Measurements from ENCODE around the gene MGAT5B. TPM values are rescaled to one million over a fixed set of nuclear protein-coding genes. Genes with fewer than 3 reads are reported as not detected.

The MGAT5B gene
- total and polyA plus RNA-seq, 2 donors from 2014 or later, result 0.56 to 2.3 TPM

DNA sequence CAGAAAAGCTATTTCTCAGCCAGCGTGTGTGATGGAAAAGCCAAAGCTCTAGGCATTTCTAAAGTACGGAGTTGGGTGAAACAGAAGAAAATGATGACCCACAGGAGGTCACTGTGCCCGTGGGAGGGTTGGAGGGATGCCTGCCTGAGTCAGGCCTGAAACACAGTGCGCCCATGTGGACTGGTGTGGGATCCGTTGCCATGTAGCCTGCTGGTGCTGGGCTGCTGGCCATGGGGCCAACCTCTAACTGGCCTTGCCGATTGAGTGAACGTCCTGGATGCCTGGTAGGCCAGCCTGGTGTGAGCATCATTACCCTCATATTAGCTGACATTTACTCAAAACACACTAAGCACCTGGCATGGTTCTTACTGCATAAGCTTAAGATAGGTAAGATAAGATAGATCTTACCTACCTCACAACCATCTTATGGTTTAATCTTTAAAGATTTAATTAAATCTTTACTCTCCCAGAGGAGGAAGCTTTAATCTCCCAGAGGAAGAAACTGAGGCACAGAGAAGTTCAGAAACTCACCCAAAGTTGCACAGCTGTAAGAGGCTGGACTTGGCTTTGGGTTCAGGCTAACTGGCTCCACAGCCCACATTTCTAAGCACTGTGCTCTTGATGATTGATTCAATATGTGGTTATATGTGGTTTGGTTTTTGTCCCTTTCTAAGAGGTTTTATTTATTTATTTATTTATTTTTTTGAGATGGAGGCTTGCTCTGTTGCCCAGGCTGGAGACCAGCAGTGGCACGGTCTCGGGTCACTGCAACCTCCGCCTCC lies 15.7 kb downstream of the MGAT5B start:
- no peak for DNase-seq
- TF ChIP-seq, protein P1, sequence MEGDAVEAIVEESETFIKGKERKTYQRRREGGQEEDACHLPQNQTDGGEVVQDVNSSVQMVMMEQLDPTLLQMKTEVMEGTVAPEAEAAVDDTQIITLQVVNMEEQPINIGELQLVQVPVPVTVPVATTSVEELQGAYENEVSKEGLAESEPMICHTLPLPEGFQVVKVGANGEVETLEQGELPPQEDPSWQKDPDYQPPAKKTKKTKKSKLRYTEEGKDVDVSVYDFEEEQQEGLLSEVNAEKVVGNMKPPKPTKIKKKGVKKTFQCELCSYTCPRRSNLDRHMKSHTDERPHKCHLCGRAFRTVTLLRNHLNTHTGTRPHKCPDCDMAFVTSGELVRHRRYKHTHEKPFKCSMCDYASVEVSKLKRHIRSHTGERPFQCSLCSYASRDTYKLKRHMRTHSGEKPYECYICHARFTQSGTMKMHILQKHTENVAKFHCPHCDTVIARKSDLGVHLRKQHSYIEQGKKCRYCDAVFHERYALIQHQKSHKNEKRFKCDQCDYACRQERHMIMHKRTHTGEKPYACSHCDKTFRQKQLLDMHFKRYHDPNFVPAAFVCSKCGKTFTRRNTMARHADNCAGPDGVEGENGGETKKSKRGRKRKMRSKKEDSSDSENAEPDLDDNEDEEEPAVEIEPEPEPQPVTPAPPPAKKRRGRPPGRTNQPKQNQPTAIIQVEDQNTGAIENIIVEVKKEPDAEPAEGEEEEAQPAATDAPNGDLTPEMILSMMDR (IDR thresholded peaks at IDR 0.05; ENCODE audit: borderline replicate concordance, extremely low read depth, insufficient read depth), result no peak
- Histone ChIP-seq H3K9me3 (ENCODE audit: control insufficient read depth in 2 of 3, insufficient read depth in 1 of 3, low read length in 3 of 3) (no peaks in the 10 kb centered on the region), H3K27me3 (ENCODE audit: control insufficient read depth, insufficient read depth, low read length) (no peaks in the 10 kb centered on the region), H3K36me3 (ENCODE audit: control insufficient read depth in 2 of 3, insufficient read depth in 3 of 3, low read length in 3 of 3) (no peaks in the 10 kb centered on the region), H3K9ac (ENCODE audit: low read length in 3 of 3) (no peak overlapping the region), H3K4me3 (ENCODE audit: low read length in 3 of 3) (no peak overlapping the region), H3K4me1 (ENCODE audit: control insufficient read depth in 2 of 3, insufficient read depth in 2 of 3, low read depth in 1 of 3, low read length in 3 of 3) (no peaks in the 10 kb centered on the region), H3K27ac (ENCODE audit: low read depth in 2 of 2, low read length in 2 of 2) (no peak overlapping the region)
- intact Hi-C loops (cut with DNase I), result no loop called here
- FAIRE-seq, result no peak

DNA sequence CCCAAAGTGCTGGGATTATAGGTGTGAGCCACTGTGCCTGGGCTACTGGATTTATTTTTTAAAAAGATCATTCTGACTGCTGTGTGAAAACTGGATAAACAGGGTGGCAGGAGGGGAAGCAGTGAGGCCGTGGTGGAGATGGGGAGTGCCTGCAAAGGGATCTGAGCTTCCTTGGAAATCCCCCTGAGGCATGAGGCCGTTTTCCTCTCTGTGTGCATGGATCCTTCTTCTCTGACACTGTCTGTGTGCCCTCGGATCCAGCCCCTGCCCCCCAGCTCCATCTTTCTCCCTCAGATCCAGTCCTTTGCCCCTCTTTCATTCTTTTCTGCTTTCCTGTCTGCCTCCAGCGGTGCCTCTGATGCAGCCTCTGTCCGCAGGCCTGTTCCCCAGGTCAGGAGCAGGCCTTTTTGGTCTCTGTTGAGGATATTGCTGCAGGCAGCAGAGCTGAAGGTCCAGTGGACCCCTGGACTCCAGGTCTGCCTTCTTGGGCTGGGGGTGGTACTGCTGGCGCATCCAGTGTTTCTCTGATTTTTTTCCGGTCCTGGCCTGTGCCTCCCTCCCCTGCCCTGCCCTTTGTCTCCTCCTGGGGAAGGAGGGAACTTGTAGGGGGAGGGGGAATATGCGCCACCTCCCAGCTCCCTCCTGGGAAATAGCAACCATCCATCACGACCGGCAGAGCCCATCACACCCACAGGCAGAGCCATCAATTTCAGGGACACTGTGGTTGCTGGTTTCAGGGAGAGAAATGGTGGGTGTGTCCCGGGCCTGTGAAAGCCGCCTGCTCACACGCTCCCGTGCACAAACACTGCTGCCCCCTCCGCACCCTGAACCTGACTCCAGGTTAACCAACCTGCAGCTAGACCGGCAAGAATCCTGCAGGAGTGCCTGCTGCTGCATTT lies 17.0 kb downstream of the MGAT5B start:
- Histone ChIP-seq H3K4me1 (ENCODE audit: control insufficient read depth in 2 of 3, insufficient read depth in 2 of 3, low read depth in 1 of 3, low read length in 3 of 3) (no peaks in the 10 kb centered on the region), H3K9me3 (ENCODE audit: control insufficient read depth in 2 of 3, insufficient read depth in 1 of 3, low read length in 3 of 3) (no peaks in the 10 kb centered on the region), H3K27me3 (ENCODE audit: control insufficient read depth, insufficient read depth, low read length) (no peaks in the 10 kb centered on the region), H3K36me3 (ENCODE audit: control insufficient read depth in 2 of 3, insufficient read depth in 3 of 3, low read length in 3 of 3) (no peaks in the 10 kb centered on the region), H3K9ac (ENCODE audit: low read length in 3 of 3) (no peak overlapping the region), H3K27ac (ENCODE audit: low read depth in 2 of 2, low read length in 2 of 2) (no peak overlapping the region), H3K4me3 (ENCODE audit: low read length in 3 of 3) (no peak overlapping the region)
- FAIRE-seq, result no peak
- intact Hi-C loops (cut with DNase I), result no loop called here
- TF ChIP-seq, protein P1 (IDR thresholded peaks at IDR 0.05; ENCODE audit: borderline replicate concordance, extremely low read depth, insufficient read depth), result no peak
- peak in 4 of 5 donors; percentile 73 to 80 (median 77) for DNase-seq

DNA sequence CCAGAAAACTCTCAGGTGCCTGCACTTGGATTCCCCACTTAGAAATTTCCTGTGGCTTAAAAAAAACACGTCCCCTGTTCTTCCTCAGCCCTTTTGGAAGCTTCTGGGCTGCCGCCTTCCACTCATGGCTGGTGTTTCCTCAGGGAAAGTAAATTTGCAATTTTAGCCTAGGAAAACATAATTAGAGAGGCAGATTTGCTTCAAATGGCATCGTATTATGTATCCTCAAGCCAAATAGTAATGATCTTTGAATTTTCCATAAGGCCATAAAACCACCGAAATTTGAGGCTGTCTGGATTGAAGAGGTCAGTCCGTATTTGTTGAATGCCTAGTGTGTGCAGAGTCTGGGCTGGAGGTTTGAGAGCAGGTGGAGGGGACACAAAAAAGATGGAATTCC lies 17.7 kb downstream of the MGAT5B start:
- TF ChIP-seq, protein P1 (IDR thresholded peaks at IDR 0.05; ENCODE audit: borderline replicate concordance, extremely low read depth, insufficient read depth), result no peak
- no peaks in the 10 kb centered on the region for H3K4me1 ChIP-seq (ENCODE audit: control insufficient read depth in 2 of 3, insufficient read depth in 2 of 3, low read depth in 1 of 3, low read length in 3 of 3)
- FAIRE-seq (no peak), DNase-seq (no peak)
- H3K27me3 ChIP-seq (ENCODE audit: control insufficient read depth, insufficient read depth, low read length), result no peaks in the 10 kb centered on the region
- H3K36me3 ChIP-seq (ENCODE audit: control insufficient read depth in 2 of 3, insufficient read depth in 3 of 3, low read length in 3 of 3), result no peaks in the 10 kb centered on the region
- H3K4me3 ChIP-seq (ENCODE audit: low read length in 3 of 3), result no peak overlapping the region
- H3K9me3 ChIP-seq (ENCODE audit: control insufficient read depth in 2 of 3, insufficient read depth in 1 of 3, low read length in 3 of 3), result no peaks in the 10 kb centered on the region
- H3K27ac ChIP-seq (ENCODE audit: low read depth in 2 of 2, low read length in 2 of 2), result no peak overlapping the region
- intact Hi-C loops (cut with DNase I), result no loop called here
- no peak overlapping the region for H3K9ac ChIP-seq (ENCODE audit: low read length in 3 of 3)
